ENCODE results near the gene C20orf96.
"Not testable (repeated sequence)": the region's sequence is repeated elsewhere in the genome, so short reads cannot be mapped to it uniquely, and the experiment has no call there.

The C20orf96 gene

DNA sequence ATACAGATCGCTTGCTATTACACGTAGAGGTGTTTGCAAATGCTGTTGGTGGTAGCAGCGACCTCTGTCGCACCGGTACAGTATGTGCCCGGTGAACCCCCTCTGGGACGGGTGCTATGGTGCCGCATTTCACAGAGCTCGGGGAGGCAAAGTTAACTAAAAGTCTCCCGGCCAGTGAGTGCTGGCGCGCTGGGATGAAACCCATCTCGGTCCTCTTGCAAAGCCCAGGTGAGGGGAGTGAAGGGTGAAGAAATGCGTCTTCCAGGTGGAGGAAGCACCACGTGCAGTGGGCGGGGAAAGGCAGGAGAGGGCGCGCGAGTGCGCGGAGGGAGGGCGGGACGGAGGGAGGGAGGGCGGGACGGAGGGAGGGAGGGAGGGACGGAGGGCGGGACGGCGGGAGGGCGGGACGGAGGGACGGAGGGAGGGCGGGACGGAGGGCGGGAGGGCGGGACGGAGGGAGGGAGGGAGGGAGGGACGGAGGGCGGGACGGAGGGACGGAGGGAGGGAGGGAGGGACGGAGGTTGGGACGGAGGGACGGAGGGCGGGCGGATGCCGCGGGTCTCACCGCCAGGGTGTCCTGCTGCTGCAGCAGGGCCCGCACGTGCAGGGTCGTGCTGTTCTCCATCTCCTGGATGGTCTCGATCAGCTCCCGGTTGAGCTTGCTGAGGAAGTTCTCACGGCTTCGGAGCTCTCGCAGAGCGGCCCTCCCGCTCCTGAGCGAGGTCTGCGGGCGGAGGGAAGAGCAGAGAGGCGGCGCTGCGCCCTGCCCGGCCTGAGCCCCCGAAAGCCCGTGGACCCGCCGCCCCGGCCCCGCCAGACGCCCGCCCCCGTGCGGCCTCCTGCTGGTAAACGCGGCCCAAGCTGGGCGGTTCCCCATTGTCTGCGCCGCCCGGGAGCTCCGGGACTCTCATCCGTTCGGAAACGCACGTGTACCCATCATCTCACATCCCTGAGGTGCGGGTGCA lies 11.7 kb downstream of the C20orf96 start:
- no peak for FAIRE-seq

- FAIRE-seq: no peak
These were observed 12.4 kb downstream of the C20orf96 start for GRCh38 chr20:278181-278580.

- FAIRE-seq: no peak
These were observed 13.1 kb downstream of the C20orf96 start for GRCh38 chr20:277496-277781.

DNA sequence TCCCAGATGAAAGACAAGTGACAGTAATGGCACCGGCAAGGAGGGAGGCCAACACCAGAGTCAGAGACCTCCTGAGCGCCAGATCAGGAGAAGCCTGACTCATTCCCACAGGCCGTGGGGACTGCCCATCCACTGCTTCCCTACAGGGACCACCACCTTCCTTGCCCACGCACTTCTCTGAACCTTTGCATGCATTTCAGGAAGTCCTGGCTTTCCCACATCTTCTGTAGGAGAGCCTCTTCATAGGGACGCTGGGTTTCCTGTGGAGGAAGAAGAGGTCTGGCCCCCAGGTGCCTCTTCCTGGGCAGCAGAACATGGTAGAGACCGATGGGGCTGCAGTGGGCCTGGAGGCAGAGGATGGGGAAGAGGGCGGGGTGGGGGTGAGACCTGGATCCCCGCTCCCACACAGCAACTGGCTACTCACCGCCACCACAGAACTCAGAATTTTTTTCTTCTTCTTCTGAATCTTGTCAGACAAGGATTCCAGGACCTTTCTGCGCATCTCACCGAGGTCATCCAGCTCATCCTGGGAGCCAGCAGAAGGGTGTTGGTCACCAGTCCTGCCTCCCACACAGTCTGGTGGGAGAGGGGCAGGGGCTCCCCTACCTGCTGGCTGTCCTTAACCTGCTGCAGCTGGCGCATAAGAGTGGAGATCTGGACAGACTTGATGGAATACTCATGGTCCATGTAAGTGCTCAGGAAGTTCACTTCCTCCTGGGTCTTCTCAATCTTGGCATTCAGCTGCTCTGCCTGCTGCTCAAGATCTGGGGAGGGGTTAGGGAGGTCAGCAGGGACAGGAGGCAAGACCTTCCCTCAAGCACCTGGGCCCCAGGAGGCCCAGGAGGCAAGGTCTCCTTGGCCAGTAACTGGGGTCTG lies 13.7 kb downstream of the C20orf96 start:
- FAIRE-seq: no peak

DNA sequence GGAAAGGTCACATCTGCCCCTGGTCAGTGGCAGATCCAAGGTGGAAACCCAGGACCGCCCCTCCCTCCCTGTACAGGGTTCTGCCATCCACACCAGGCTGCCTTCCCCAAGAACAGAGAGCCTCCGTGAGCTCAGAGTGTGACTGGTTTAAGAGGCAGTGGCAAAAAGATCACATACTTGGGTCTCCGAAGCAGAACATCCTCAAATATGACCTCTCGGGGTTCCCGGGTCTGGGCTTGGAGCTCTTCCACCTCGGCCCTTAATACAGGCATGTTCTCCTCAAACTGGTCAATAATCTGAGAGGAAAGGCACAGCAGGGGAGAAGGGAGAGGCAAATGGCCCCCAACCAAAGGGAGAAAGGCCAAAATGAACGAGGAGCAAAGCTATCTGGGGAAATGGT lies 14.8 kb downstream of the C20orf96 start:
- no peak for FAIRE-seq

GRCh38 chr20:273884-274283 lies 16.7 kb downstream of the C20orf96 start:
- no peak for FAIRE-seq

DNA sequence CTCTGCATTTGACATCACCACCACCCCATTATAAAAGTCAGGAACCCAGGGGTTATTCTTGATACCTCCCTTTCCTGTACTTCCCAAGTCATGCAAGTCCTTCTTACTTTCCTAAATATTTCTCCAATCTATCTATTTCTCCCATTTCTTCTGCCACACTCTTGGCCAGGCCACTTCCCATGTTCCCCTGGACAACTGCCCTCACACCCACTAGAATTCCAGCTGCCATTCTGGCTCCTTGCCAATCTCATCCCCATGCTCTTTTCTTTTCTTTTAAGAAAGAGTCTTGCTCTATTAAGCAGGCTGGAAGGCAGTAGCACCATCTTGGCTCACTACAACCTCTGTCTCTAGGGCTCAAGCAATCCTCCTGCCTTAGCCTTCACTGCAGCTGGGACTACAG lies 17.8 kb downstream of the C20orf96 start:
- FAIRE-seq: no peak

GRCh38 chr20:271528-271927 lies 19.0 kb downstream of the C20orf96 start:
- FAIRE-seq: no peak

DNA sequence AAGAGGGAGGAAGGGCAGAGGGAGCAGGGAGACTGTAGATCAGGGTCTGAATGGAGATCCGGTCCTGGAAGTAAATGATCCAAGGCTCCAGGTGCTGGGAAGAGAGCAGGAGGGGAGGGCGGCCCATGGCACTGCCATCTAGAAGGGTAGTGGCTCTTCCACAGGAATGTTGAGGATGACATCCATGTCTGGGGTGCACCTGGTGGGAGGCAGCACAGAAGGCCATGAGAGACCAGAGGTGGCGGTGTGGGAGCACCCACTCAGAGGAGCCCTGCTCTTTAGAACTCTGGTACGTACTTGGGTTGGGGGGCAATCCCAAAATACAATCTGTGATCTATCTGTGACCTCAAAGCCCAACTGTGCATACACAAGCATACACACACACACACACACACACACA lies 19.5 kb downstream of the C20orf96 start:
- FAIRE-seq: no peak

GRCh38 chr20:270517-270916 lies 20.0 kb downstream of the C20orf96 start:
- FAIRE-seq: no peak

DNA sequence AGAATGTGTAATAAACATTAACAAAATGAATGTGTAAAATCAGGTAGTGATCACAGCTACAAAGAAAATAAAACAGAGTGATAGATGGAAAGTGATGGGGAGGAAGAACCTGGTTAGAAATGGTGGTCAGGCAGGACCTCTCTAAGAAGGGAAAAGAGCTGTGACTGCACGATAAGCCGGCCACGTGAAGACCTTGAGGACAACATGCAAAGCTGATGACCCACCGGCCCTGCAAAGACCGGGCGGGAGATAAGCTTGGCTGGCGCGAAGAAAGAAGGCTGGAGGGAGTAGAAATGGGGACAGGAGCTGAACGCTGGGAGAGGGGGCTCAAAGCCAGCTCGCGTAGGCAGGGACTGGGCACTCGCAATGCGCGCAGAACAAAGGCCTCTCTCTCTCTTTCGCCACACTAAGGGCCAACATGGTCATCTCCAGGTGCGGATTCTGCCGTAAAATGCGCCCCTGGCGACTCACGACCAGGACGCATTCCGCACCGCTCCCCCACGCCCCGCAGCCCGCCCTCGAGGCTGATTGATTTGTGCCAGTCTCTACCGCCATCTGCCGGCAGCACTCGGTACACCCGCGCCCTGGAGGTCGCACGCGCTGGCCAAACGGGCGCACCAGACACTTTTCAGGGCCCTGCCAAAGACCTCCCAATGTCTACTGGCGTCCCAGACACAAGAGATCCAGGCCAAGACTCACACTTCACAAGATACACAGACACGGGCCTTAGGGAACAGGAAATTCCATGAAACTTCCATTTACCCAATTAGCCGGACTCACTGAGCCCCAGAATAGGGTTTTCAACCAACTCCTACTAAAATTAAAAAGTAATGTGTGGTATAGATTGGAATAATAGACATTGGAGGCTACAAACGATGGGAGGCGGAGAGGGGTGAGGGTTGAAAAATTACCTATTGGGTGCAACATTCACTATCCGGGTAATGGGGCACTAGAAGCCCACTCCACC lies 23.7 kb downstream of the C20orf96 start:
- no peak for FAIRE-seq

- no peak for FAIRE-seq
These were observed 26.8 kb downstream of the C20orf96 start for GRCh38 chr20:263701-264100.

DNA sequence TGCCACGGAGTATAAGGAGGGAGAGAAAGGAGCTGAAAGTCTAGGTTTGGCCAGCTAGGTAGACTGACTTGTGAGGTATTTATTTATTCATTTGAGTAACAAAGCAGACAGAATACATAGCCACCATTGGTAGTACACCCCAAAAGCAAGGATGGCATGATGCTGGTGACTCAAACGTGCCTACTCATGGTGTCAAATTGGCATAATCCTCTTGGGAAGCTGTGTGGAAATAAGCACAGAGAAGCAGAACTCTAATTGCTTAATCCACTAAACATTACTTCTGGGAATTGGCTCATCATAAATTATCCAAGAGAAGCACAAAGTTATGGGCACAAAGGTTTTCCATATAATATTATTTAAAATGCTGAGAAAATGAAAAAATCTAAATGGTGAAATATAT lies 30.6 kb downstream of the C20orf96 start:
- FAIRE-seq: no peak

GRCh38 chr20:258963-259362 lies 31.6 kb downstream of the C20orf96 start:
- no peak for FAIRE-seq

GRCh38 chr20:258269-258858 lies 32.2 kb downstream of the C20orf96 start:
- FAIRE-seq: no peak

GRCh38 chr20:257419-257818 lies 33.1 kb downstream of the C20orf96 start, which contains the start of gene DEFB132:
Gene DEFB132 (plus strand): TSS chr20:257724. CDS start chr20:257779, 55 bp downstream.
- no peak for FAIRE-seq

- FAIRE-seq: not testable (repeated sequence)
These were observed 37.1 kb downstream of the C20orf96 start for GRCh38 chr20:253447-253846.

DNA sequence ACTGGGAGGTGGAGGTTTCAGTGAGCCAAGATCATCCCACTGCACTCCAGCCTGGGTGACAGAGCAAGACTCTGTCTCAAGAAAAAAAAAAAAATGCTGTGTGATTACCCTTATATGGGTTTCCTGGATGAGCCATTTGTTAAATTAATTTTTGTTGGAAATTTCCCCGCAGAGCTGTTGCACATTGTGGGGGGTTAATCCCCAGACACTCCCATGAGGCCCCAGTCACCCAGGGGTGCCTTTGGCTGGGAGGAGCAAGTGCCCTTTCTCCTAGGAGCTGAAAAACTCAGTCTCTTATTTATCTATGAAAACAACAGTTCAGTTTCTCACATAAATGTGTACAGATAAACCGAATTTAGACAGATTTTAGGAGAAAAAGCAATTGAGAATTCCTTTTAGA lies 37.7 kb downstream of the C20orf96 start:
- FAIRE-seq: no peak

DNA sequence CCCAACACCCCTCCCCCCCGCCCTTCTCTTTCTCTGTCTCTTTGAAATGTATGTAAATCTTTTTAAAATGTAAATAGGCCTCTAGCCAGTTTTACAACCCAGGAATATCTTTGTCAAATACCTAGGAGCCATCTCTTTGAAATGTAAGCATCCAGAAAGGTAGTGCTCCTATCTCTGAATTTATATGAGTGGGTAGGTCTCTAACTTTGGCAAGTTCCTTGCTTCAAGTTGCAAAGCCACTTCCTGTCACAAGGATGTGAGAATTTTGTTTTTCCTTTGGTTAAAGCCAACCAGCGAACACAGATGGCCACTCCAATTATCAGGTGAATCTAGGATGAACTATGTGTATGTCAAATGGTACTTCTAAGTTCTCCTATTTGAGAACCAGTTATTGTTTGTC lies 39.2 kb downstream of the C20orf96 start:
- FAIRE-seq: no peak

GRCh38 chr20:242905-243304 lies 47.6 kb downstream of the C20orf96 start:
- no peak for FAIRE-seq

GRCh38 chr20:237929-238328 lies 52.6 kb downstream of the C20orf96 start:
- FAIRE-seq: no peak

GRCh38 chr20:237489-237888 lies 53.1 kb downstream of the C20orf96 start:
- FAIRE-seq: no peak
